GM12874 (cell line): ENCODE measurements around the gene CGNL1.

ENCODE experiments used
- CTCF ChIP-seq: IDR thresholded peaks from 2 replicates; pipeline ENCODE4 v1.5.1; 2011; ENCODE audit warnings: low read depth, mild to moderate bottlenecking, control low read depth, low read length, moderate library complexity; ENCODE audit not compliant: insufficient read depth

CGNL1 gene

GRCh38 chr15:57333487-57333886 is 42.8 kb upstream of the CGNL1 start:
- no peak for TF ChIP-seq CTCF

GRCh38 chr15:57334257-57334656 is 42.0 kb upstream of the CGNL1 start:
- TF ChIP-seq CTCF, result no peak

- no peak for TF ChIP-seq CTCF
Observed at GRCh38 chr15:57335293-57335715, 41.0 kb upstream of the CGNL1 start.

- no peak for TF ChIP-seq CTCF
Observed at GRCh38 chr15:57335719-57336118, 40.6 kb upstream of the CGNL1 start.

GRCh38 chr15:57337868-57338411 is 38.4 kb upstream of the CGNL1 start:
- no peak for TF ChIP-seq CTCF

- no peak for TF ChIP-seq CTCF
Observed at GRCh38 chr15:57339321-57339720, 37.0 kb upstream of the CGNL1 start.

- peak; percentile 74 for TF ChIP-seq CTCF
Observed at GRCh38 chr15:57340682-57341259, 35.5 kb upstream of the CGNL1 start.
